Glomerular visceral epithelial cell (primary cell): ENCODE measurements around the gene BCAT1.
"Not testable (repeated sequence)": the region's sequence is repeated elsewhere in the genome, so short reads cannot be mapped to it uniquely, and the experiment has no call there.

Experiments used
- DNase-seq: peaks from one replicate; pipeline ENCODE4 v3.0.0-alpha.2; 2016; ENCODE audit errors: extremely low spot score

The BCAT1 gene

DNA sequence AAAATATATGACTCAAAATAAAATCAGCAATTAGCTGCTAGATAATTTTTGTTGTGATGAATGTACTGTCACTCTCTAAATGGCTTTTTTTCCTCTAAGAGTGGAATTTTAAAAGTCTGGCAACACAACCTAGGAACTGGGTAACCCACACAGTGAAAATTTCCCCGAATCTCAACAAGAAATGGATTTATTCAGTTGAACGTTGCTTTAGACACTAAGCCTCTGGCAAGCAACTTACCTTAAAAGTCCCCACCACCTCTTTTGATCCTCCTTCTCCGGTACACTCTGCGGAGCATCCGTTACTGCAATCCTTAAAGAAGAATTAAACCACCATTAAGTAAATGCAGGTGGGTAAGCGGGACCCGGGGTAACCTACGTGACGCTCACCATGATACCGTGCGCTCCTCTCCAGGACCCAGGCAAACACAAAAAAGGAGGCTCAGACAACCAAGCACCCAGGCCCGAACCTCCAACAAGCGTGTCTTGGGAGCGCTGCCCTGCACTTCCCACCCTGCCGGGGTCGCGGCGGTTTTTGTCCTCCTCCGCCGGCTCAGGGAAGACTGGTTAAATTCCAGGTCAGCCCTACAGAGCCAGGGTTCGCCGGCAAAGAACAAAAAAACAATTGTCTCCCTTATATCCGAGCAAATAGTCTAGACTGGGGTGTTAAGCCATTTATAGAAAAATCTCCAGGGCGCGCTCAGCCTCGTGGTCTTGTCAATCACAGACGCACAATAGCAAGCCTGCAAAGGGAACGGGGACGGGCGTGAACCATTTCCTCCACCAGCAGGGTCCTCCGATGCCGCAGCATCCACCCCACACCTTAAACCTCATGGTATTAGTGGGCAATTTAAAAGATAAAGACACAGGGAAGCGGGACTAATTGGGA lies 47.1 kb downstream of the BCAT1 start:
- DNase-seq: no peak

DNA sequence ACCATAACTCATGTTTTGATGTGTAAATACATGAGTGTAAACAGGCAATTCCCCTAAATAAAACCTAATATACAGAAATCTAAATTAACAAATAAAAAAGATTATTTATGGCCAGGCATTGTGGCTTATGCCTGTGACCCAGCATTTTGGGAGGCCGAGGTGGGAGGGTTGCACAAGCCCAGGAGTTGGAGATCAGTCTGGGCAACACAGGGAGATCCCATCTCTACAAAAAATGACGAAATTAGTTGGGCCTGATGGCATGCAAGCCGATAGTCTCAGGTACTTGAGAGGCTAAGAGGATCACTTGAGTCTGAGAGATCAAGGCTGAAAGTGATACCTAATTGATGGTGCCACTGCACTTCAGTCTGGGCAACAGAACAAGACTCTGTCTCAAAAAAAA lies 48.7 kb downstream of the BCAT1 start:
- DNase-seq: no peak

DNA sequence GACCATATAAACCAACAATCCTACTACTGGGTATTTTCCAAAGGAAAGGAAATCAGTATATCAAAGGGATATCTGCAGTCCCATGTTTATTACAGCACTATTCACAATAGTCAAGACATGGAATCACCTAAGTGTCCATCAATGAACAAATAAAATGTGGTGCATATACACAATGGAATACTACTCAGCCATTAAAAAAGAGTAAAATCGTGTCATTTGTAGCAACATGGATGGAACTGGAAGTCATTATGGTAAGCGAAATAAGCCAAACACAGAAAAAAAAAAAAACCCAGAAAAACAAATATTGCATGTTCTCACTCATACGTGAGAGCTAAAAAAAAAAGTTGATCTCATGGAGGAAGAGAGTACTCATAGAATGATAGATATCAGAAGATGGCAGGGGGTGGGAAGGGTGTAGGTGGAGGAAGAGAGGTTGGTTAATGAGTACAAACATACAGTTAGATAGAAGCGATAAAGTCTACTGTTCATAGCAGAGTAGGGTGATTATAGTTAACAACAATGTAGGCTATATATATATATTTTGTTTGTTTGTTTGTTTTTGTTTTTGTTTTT lies 49.3 kb downstream of the BCAT1 start:
- DNase-seq: no peak

DNA sequence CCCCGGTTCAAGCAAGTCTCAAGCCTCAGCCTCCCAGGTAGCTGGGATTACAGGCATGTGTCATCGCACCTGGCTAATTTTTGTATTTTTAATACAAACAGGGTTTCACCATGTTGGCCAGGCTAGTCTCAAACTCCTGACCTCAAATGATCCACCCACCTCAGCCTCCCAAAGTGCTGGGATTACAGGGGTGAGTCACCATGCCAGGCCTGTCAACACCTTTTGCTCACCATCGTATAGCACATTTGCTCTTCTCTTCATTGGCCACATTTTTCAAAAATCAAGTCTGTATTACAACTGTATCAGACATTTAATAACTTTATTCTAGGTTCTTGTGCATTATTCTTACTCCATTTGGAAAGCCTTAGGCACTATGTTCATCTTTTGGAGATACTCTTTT lies 50.3 kb downstream of the BCAT1 start:
- peak; percentile 21 for DNase-seq

- no peak for DNase-seq
Measured at GRCh38 chr12:24898185-24898584, 50.7 kb downstream of the BCAT1 start.

DNA sequence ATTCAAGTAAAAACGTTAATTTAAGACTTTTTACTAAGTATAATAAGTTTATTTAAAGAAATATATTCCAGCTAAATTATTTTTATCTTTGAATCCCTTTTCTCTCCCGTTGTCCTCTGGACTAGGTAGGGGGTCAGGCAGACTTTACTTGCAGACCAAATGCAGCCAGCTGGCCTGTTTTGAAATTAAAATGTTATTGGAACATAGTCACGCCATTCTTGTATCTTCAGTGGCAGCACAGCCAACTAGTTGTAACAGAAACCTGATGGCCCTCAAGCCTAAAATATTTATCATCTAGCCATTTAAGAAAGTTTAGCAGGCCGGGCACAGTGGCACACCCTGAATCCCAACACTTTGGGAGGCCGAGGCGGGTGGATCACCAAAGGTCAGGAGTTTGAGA lies 52.7 kb downstream of the BCAT1 start:
- DNase-seq: no peak

DNA sequence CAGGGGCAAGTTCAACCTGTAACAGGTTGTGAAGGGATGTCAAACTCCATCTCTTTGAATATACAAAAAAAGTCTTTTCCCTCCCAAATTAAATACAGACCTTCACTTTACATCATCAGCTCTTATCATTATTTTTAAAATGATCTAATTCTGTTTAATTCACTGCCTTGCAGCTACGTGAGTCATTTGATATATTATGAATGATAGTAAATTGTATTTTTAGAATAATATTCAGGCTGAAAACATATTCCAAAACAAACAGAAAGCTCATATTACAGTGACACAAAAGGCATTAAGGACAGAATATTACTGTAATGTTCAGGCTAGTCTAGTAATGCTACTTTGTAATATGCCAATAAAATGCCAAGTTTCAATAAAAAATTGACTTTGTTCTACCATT lies 53.3 kb downstream of the BCAT1 start:
- no peak for DNase-seq

DNA sequence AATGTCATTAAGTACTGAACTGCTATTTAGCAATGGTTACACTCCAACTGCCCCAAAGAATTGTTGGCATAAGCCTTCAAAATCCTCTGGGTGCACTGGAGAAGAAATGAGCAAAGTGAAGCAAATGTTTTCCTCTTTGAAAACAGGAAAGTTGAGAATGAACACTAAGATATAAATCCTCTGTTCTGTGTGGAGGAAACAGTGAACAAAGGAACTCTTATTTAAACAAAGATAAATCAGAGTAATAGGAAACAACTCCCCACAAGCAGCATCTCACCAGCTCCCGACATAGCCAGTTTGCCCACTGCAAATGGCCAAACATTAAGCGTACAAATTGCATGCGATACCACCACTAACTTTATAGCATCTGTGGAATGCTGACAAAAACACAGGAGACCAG lies 54.0 kb downstream of the BCAT1 start:
- DNase-seq: no peak

DNA sequence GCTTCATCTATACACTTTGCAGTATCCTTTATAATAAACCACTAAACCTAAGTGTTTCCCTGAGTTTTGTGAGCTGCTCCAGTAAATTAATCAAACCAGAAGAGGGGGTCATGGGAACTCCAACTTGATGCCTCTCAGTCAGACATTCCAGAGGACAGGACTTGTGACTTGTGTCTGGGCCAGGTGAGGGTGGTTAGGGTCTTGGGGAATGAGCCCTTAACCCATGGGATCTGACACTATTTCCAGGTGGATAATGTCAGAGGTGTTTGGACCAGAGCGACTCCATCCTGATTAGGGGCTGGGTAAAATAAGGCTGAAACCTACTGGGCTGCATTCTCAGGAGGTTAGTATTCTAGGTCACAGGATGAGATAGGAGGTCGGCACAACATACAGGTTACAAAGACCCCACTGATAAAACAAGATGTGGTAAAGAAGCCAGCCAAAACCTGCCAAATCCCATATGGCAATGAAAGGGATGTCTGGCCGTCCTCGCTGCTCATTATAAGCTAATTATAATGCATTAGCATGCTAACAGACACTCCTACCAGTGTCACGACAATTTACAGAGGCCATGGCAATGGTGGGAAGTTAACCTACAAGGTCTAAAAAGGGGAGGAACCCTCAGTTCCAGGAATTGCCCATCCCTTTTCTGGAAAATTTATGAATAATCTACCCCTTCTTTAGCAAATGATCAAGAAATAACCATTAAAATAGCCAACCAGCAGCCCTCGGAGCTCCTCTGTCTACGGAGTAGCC lies 58.7 kb downstream of the BCAT1 start:
- DNase-seq: no peak

DNA sequence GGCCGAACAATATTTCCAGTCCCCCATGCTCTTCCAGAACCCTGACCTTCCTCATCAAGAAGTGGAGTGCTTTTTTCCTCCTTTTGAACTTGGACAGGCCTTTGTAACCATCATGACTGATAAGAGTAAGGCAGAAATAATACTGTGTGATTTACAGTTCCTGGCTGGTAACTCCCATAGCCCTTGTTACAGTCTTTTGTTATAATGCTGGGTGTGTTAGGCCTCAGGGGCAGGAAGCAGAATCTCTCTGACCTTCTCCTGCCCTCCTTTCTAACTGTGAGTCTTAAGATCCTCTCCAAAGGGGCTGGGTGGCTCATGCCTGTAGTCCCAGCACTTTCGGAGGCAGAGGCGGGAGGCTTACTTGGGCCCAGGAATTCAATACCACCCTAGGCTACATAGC lies 59.5 kb downstream of the BCAT1 start:
- no peak for DNase-seq

DNA sequence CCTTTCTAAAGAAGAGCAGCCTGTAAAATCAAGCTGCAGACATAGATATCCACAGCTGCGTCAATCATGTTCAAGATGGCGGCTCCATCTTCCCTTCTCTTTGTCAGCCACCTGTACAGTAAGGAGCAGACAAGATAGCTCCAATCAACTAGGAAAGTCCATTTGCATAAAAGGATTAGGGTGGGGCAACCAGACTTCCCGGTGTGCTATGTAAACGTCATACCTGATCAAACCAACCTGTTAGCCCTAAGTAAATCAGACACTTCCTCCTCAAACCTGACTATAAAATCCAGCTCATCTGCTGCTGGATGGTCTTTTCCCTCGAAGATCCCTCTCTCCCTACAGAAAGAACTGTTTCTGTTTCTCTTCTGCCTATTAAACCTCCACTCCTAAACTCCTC lies 60.1 kb downstream of the BCAT1 start:
- DNase-seq: no peak

GRCh38 chr12:24884911-24885310 lies 64.0 kb downstream of the BCAT1 start:
- no peak for DNase-seq

- no peak for DNase-seq
Measured at GRCh38 chr12:24881724-24882371, 67.1 kb downstream of the BCAT1 start.

- no peak for DNase-seq
Measured at GRCh38 chr12:24881227-24881626, 67.7 kb downstream of the BCAT1 start.

GRCh38 chr12:24880732-24881131 lies 68.2 kb downstream of the BCAT1 start:
- no peak for DNase-seq

DNA sequence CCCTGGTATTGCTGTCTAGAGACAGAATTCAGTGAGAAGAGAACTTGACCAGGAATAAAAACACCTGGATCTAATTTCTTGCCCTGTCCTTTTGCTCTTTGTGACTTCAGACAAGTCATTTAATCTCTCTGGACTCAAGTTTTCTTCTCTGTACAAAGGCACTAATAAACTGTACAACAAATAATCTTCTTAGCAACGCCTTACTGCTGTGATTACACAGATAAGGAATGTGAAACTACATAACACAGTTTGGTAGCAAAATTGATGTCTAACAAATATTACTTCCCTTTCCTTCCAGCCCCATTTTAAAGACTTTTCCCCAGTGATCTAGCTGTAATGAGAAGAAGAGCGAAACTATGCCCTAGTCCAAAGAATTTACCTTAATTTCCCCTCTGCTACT lies 69.3 kb downstream of the BCAT1 start:
- DNase-seq: no peak

GRCh38 chr12:24875014-24875413 lies 73.9 kb downstream of the BCAT1 start:
- DNase-seq: no peak

- no peak for DNase-seq
Measured at GRCh38 chr12:24872211-24872610, 76.7 kb downstream of the BCAT1 start.

DNA sequence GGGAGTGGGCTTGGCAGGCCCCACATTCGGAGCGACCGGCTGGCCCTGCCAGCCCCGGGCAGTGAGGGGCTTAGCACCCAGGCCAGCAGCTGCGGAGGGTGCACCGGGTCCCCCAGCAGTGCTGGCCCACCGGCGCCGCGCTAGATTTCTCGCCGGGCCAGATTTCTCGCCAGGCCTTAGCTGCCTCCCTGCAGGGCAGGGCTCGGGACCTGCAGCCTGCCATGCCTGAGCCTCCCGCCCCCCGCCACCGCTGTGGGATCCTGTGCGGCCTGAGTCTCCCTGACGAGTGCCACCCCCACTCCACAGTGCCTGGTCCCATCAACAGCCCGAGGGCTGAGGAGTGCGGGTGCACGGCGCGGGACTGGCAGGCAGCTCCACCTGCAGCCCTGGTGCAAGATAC lies 82.8 kb downstream of the BCAT1 start:
- not testable (repeated sequence) for DNase-seq

- DNase-seq: peak; percentile 75
Measured at GRCh38 chr12:24864796-24865125, 84.1 kb downstream of the BCAT1 start.

DNA sequence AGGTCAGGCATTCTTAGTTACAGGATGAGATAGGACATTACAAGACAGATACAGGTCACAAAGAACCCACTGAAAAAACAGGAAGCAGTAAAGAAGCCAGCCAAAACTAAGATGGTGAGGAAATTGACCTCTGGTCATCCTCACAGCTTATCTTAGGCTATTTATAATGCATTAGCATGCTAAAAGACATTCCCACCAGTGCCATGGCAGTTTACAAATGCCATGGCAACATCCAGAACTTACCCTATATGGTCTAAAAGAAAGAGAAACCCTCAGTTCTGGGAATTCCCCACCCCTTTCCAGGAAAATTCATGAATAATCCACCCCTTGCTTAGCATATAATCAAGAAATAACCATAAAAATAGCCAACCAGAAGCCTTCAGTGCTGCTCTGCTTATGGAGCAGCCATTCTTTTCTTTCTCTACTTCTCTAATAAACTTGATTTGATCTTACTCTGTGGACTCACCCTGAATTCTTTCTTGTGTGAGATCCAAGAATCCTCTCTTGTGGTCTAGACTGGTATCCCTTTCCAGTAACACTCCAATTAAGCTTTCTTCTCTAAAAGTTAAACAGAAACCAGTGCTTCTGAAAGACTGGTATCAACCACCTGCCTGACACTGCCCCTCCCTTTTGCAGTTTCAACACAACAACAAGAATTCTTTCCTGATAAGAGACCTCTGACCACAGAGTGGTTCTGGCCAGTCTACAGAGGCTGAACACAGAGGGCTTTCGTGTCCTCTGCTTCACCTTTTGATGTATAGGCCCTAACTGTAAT lies 86.9 kb downstream of the BCAT1 start:
- peak; percentile 55 for DNase-seq

- no peak for DNase-seq
Measured at GRCh38 chr12:24860546-24860945, 88.4 kb downstream of the BCAT1 start.
